ENCODE results near the gene SLC13A2.

SLC13A2 gene

GRCh38 chr17:28470914-28471366, 2.5 kb upstream of the SLC13A2 start:
- DNase-seq (ENCODE audit: low spot score): no peak

- DNase-seq (ENCODE audit: low spot score): no peak
Observed at GRCh38 chr17:28471531-28472342, 1.7 kb upstream of the SLC13A2 start.

- no peak for DNase-seq (ENCODE audit: low spot score)
Observed at GRCh38 chr17:28472871-28473497, 460 bp upstream of the SLC13A2 start.

- no peak for DNase-seq (ENCODE audit: low spot score)
Observed at GRCh38 chr17:28474111-28474531, 677 bp downstream of the SLC13A2 start.

GRCh38 chr17:28475151-28475900, 1.9 kb downstream of the SLC13A2 start:
- DNase-seq (ENCODE audit: low spot score): no peak

GRCh38 chr17:28476076-28476865, 2.8 kb downstream of the SLC13A2 start:
- no peak for DNase-seq (ENCODE audit: low spot score)

- no peak for DNase-seq (ENCODE audit: low spot score)
Observed at GRCh38 chr17:28477928-28478327, 4.5 kb downstream of the SLC13A2 start.

GRCh38 chr17:28478712-28479615, 5.5 kb downstream of the SLC13A2 start:
- no peak for DNase-seq (ENCODE audit: low spot score)

GRCh38 chr17:28480278-28480677, 6.8 kb downstream of the SLC13A2 start:
- DNase-seq (ENCODE audit: low spot score): no peak

GRCh38 chr17:28480799-28481571, 7.5 kb downstream of the SLC13A2 start:
- DNase-seq (ENCODE audit: low spot score): no peak

GRCh38 chr17:28482551-28483199, 9.2 kb downstream of the SLC13A2 start:
- DNase-seq (ENCODE audit: low spot score): no peak

- DNase-seq (ENCODE audit: low spot score): no peak
Observed at GRCh38 chr17:28484296-28484695, 10.9 kb downstream of the SLC13A2 start.

GRCh38 chr17:28485049-28485448, 11.6 kb downstream of the SLC13A2 start:
- DNase-seq (ENCODE audit: low spot score): no peak

GRCh38 chr17:28487881-28488532, 14.6 kb downstream of the SLC13A2 start:
- DNase-seq (ENCODE audit: low spot score): no peak

- DNase-seq (ENCODE audit: low spot score): no peak
Observed at GRCh38 chr17:28488533-28489276, 15.3 kb downstream of the SLC13A2 start.

GRCh38 chr17:28491286-28491685, 17.8 kb downstream of the SLC13A2 start:
- no peak for DNase-seq (ENCODE audit: low spot score)

- no peak for DNase-seq (ENCODE audit: low spot score)
Observed at GRCh38 chr17:28491860-28492259, 18.4 kb downstream of the SLC13A2 start.
